Activated CD4-positive, alpha-beta T cell treated with anti-CD3 and anti-CD28 coated beads, Interleukin-2, amount 10 ng/mL, durations not matched to agents 24 days and 14 days (primary cell): ENCODE results near the gene MOCS3. TPM values are rescaled to one million over a fixed set of nuclear protein-coding genes. Genes with fewer than 3 reads are reported as not detected.
A peak's percentile ranks its signal among the peaks of the same experiment; 100 is the strongest.
"Not testable (repeated sequence)": the region's sequence is repeated elsewhere in the genome, so short reads cannot be mapped to it uniquely, and the experiment has no call there.

Source experiments
- DNase-seq: peaks from one replicate; pipeline ENCODE4 v3.0.0; 2022
- H3K27ac Mint-ChIP-seq: one replicate; pipeline ENCODE4 v1.8.0; 2022; ENCODE audit warnings: mild to moderate bottlenecking, mixed read lengths
- H3K27me3 Mint-ChIP-seq: one replicate; pipeline ENCODE4 v1.8.0; 2022; ENCODE audit warnings: mixed read lengths
- H3K36me3 Mint-ChIP-seq: one replicate; pipeline ENCODE4 v1.8.0; 2022; ENCODE audit warnings: low read depth, mild to moderate bottlenecking, mixed read lengths
- H3K4me1 Mint-ChIP-seq: one replicate; pipeline ENCODE4 v1.8.0; 2021; ENCODE audit warnings: mixed read lengths
- H3K4me3 Mint-ChIP-seq: one replicate; pipeline ENCODE4 v1.8.0; 2022; ENCODE audit warnings: mild to moderate bottlenecking, moderate library complexity, mixed read lengths
- H3K9me3 Mint-ChIP-seq: one replicate; pipeline ENCODE4 v1.8.0; 2021; ENCODE audit warnings: mixed read lengths
- intact Hi-C: fragments of 100-400 bp; cut with micrococcal nuclease; formaldehyde crosslinking; loops from one replicate; pipeline ENCODE4 v1.15.1; 2023
- total RNA-seq: library from RNA; stranded (reverse); gene quantifications from 2 replicates; pipeline ENCODE4 v1.2.3, GENCODE V29; 2022

MOCS3 gene
- total RNA-seq, 1 donor from 2014 or later: 5.7 TPM

DNA sequence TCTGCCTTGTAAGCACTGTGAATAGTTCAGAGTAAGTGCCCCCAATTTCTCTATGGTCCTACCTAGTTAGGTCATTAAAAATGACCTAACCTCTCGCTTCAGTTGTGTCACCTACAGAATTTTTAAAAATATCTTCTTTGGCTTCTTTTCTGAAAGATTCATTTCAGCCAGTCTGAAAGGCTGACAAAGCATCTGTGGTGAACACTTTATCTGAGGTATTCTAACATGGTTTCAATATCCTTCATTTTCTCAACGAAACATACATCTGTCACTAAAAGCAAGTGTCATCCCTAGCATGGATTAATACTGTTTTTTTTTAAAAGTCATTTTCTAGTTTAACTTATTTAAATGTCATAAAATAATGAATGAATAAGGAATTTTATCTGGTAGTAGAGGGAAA is 5.4 kb upstream of the MOCS3 start:
- no peak for DNase-seq
- Mint-ChIP-seq H3K4me3 (no peak overlapping the region), H3K9me3 (no peaks in the 10 kb centered on the region), H3K36me3 (peaks cover 40% of the 10 kb centered on the region), H3K27ac (no peak overlapping the region), H3K4me1 (peaks cover 20% of the 10 kb centered on the region), H3K27me3 (no peaks in the 10 kb centered on the region)
- intact Hi-C loops: no loop called here

DNA sequence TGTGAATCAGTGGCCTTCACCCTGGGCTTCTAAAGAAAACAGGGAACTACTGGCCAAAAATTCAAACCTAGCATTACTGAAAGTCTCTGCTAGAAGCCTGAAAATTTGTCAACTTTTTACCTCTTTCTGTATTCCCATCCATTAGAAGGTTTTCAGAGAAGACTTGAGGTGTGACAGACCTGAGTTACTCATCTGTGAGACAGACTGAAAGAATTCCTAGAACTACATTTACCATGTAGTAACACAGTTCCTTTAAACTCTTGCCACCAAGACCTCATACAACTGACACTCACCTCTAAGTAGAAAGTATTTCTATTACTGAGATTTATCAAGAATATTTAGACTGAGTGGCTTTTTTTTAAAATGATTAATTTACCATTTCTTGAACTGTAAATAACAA is 4.8 kb upstream of the MOCS3 start:
- Mint-ChIP-seq H3K36me3 (peaks cover 40% of the 10 kb centered on the region), H3K9me3 (no peaks in the 10 kb centered on the region), H3K4me1 (peaks cover 20% of the 10 kb centered on the region), H3K27ac (no peak overlapping the region), H3K4me3 (no peak overlapping the region), H3K27me3 (no peaks in the 10 kb centered on the region)
- no peak for DNase-seq
- intact Hi-C loops: no loop called here

DNA sequence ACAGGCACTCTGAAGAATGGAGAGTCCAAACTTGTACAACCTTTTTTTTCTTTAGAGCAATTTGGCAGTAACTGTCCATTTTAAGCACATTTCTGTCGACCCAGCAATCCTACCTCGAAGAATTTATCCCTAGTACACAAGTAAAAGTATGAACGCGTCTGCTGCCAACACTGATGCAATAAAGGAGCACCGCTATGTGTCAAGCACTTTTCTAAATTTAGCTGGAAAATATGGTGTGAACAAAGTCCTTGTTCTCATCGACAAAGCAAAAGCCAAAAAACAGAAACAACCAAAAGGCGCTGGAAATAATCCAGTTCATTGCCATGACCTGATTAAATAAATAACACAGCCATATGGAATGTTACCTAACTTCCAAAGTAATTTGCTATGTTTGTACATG is 1.3 kb upstream of the MOCS3 start:
- Mint-ChIP-seq H3K4me1 (peaks cover 28% of the 10 kb centered on the region), H3K27me3 (no peaks in the 10 kb centered on the region), H3K9me3 (no peaks in the 10 kb centered on the region), H3K27ac (peak overlapping the region; percentile 96), H3K36me3 (peaks cover 36% of the 10 kb centered on the region), H3K4me3 (peak overlapping the region; percentile 99)
- DNase-seq: no peak
- intact Hi-C loops: loop anchor here (5.0 kb wide), 1 partner anchor 45 kb away; no protein-coding TSS in a partner anchor

DNA sequence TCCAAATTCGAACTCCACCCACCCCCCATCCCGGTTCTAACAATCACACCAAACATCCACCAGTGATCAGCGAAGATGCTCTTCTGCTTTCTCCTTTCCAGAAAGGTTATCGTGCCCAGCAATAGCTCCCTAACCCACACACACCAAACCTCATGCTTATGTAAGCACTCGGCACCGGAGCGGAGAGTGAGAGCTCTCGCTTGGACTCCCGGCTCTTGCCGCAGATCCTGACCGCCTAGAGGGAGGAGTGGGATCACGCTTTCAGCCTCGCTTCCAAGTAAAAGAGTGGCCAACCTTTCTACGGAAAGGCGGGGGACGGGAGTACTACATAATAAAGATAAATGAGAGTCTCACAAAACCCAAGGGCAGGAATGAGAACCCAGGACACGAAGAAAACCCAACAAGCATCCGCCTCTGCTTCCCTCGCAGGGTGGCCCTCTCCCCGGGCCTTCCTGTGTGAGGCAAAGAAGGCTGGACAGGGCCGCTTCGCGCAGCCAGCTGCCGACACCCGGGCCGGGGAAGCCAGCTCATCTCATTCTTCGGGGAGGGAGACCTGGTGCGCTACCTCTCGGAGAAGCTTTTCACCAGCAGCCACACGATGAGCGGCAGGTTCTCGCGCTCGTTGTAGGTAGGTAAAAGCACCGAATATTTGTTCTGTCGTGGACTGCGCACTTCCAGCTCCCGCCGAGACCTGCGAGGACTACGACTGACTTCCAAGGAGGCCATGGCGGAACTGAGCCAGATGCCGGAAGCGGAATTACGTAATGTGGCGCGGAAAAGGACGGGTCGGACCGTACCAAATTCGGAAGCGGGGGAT is 612 bp upstream of the MOCS3 start, which contains the start of gene DPM1:
Gene DPM1, minus strand, starts transcription at position 735 of the 817 bp plus-strand sequence. Its CDS starts 9 bp downstream, at position 726.
- Mint-ChIP-seq H3K4me3 (peak within 1 kb of the TSS; percentile 99), H3K27ac (peak within 1 kb of the TSS; percentile 96), H3K36me3 (peaks cover 34% of the 10 kb centered on the region), H3K9me3 (no peaks in the 10 kb centered on the region), H3K27me3 (no peaks in the 10 kb centered on the region), H3K4me1 (peaks cover 28% of the 10 kb centered on the region)
- peak; percentile 97 for DNase-seq
- intact Hi-C loops: loop anchor here (1.0 to 5.0 kb wide), 3 partner anchors 27 to 163 kb away; partner anchors contain the start of genes ADNP and BCAS4

DNA sequence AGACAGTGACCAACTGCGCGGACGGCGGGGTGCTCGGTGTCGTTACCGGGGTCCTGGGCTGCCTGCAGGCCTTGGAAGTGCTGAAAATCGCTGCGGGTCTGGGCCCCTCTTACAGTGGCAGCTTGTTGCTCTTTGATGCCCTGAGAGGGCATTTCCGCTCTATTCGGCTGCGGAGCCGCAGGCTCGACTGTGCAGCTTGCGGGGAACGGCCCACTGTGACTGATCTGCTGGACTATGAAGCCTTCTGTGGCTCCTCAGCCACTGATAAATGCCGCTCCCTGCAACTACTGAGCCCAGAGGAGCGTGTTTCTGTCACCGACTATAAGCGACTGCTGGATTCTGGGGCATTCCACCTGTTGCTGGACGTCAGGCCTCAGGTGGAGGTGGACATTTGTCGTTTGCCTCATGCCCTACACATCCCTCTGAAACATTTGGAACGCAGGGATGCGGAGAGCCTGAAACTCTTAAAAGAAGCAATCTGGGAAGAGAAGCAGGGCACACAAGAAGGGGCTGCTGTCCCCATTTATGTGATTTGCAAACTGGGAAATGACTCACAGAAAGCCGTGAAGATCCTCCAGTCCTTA is 1.0 kb downstream of the MOCS3 start:
- Mint-ChIP-seq H3K27ac (peak overlapping the region; percentile 96), H3K27me3 (no peaks in the 10 kb centered on the region), H3K4me1 (peaks cover 28% of the 10 kb centered on the region), H3K4me3 (peak overlapping the region; percentile 99), H3K36me3 (peaks cover 27% of the 10 kb centered on the region), H3K9me3 (no peaks in the 10 kb centered on the region)
- DNase-seq: no peak
- intact Hi-C loops: loop anchor here (2.0 to 5.0 kb wide), 2 partner anchors 47 to 165 kb away; partner anchors contain the start of gene BCAS4

DNA sequence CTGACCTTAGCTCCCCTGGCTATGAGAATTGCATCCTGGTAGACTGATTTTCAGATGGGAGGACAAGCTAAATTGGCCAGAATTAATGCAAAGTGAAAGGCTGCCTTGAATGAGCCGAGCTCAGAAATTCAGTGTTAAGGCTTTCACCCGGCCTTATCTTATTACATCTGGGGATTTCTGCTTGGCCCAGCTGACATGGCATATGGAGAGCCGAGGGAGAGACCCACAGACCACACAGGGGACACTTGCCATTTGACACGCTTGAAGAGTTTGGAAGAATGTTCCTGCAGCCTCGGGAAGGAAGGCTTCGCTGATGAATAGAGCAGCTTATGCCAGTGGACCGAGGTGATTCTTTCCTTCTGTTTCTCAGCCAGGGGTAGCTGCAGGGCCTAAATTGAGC is 9.0 kb downstream of the MOCS3 start:
- no peak for DNase-seq
- Mint-ChIP-seq H3K4me1 (no peaks in the 10 kb centered on the region), H3K4me3 (no peak overlapping the region), H3K36me3 (no peaks in the 10 kb centered on the region), H3K9me3 (no peaks in the 10 kb centered on the region), H3K27me3 (peaks cover 5% of the 10 kb centered on the region), H3K27ac (no peak overlapping the region)
- intact Hi-C loops: no loop called here

DNA sequence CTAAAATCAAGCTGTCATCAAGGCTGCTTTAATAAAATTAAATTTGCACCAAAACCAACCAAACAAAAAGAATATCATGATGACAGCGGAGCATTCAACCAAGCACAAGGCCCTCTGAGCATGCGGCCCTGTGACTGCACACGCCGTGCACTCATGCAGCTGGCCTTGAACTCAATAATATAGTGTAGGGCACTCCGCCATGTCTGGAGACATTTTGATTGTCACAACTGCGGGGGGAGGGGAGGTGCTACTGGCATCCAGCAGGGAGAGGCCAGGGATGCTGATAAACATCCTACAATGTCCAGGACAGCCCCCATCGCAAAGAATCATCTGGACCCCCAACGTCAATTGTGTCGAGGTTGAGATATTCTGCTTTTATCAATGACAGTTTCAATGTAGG is 9.7 kb downstream of the MOCS3 start:
- Mint-ChIP-seq H3K4me1 (no peaks in the 10 kb centered on the region), H3K27ac (no peak overlapping the region), H3K36me3 (no peaks in the 10 kb centered on the region), H3K9me3 (no peaks in the 10 kb centered on the region), H3K4me3 (no peak overlapping the region), H3K27me3 (peaks cover 7% of the 10 kb centered on the region)
- DNase-seq: no peak
- intact Hi-C loops: no loop called here

DNA sequence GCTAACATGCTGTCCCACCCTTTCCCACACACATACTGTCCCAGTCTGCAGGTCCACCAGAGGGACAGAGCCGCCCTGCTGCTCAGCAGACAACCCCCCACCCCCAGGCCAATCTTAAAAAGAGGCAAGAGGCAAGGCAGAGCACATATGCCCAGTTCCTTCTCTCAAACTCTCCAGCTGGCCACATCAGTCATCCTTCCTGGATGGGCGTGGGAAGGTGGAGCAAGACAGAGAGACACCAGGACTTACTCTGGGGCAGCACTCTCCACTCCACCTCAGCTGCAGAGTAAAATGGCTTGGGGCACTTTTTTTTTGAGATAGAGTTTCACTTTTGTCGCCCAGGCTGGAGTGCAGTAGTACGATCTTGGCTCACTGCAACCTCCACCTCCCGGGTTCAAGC is 10.8 kb downstream of the MOCS3 start:
- intact Hi-C loops: no loop called here
- Mint-ChIP-seq H3K4me3 (no peak overlapping the region), H3K27ac (no peak overlapping the region), H3K4me1 (no peaks in the 10 kb centered on the region), H3K27me3 (peaks cover 8% of the 10 kb centered on the region), H3K36me3 (no peaks in the 10 kb centered on the region), H3K9me3 (no peaks in the 10 kb centered on the region)
- no peak for DNase-seq

DNA sequence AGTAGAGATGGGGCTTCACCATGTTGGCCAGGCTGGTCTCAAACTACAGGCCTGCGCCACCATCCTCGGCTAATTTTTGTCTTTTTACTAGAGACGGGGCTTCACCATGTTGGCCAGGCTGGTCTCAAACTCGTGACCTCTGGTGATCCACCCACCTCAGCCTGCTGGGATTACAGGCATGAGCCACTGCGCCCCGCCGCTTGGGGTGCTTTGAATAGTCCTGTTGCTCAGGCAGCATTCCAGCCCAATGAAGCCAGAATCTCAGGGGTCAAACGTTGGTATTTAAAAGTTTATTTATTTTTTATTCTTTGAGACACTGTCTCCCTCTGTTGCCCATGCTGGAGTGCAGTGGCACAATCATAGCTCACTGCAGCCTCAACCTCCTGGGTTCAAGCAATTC is 11.3 kb downstream of the MOCS3 start:
- no peak for DNase-seq
- Mint-ChIP-seq H3K4me3 (no peak overlapping the region), H3K9me3 (no peaks in the 10 kb centered on the region), H3K4me1 (no peaks in the 10 kb centered on the region), H3K27ac (no peak overlapping the region), H3K36me3 (no peaks in the 10 kb centered on the region), H3K27me3 (peaks cover 8% of the 10 kb centered on the region)
- intact Hi-C loops: no loop called here

DNA sequence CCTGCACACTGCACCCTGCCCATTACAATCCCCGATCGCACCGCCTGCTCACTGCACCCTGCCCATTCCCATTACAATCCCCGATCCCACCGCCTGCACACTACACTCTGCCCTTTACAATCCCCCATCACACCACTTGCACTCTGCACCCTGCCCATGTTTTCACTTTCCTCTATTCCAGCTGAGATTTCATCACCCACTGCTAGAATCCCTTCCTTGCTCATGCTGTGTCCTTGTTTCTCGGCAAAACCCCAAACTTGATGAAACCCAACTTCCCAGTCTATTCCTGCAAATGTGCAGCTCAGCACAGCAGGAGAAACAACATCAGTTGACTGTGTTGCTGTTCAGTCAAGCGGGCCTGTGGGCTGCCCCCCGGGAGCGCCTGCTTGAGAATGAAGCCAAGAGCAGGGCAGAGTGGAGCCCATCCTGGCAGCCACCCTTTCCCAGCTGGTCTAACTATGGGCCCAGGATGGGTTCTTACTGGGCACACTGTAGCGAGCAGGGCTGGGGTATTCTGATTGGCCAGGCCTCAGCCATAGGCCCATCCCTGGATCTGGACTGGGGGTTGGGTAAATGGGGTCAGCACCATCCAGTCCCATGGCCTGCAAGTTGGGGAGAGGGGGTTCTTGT is 17.2 kb downstream of the MOCS3 start:
- H3K27me3 Mint-ChIP-seq: peaks cover 7% of the 10 kb centered on the region
- H3K4me3 Mint-ChIP-seq: no peak overlapping the region
- no peak for DNase-seq
- H3K36me3 Mint-ChIP-seq: no peaks in the 10 kb centered on the region
- H3K27ac Mint-ChIP-seq: no peak overlapping the region
- no peaks in the 10 kb centered on the region for H3K9me3 Mint-ChIP-seq
- H3K4me1 Mint-ChIP-seq: peaks cover 11% of the 10 kb centered on the region
- intact Hi-C loops: no loop called here

DNA sequence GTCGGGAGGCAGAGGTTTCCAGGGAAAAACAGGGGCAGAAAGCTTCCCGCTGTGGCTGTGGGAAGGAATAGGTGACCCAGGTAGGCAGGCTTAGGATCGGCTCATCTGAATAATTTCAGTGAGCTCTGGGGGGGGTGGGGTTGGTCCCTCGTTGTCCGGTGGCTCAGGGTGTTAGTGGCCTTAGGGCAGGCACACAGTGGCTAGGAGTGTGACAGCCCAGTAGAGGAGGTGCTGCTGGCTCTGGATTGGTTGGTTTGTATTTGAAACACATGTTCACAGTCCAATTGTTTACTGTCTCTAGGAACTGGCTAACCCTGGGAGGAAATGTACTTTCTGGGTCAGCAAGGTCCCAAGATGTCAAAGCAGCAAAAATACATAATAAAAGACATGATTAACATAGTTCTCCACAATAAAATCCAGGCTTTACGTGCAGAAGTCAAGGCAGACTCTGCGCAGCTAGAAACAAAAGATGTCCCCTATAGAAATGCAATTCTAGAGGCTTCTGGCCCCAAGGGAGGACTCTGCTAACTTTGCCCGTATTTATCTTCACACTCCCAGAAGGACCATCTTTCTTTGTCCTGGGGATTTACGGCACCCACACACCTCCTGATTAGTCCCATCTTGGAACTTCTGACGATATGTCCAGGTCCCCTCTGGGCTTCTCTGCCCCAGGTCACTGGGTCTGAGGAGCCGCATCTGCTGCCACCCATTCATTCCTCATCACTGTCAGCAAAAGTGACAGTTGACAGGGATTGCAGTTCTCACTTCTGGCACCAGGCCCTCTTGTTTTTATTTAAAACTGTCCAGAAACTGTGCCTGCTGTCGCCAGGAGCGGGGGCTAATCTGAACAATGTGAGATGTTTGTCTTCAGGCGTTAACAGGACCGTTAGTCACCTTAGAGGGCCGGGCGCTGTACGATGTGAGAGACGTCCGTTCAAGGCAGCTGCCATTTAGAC is 18.7 kb downstream of the MOCS3 start:
- H3K27ac Mint-ChIP-seq: no peak overlapping the region
- intact Hi-C loops: no loop called here
- no peak for DNase-seq
- H3K36me3 Mint-ChIP-seq: no peaks in the 10 kb centered on the region
- H3K4me3 Mint-ChIP-seq: no peak overlapping the region
- H3K27me3 Mint-ChIP-seq: peaks cover 7% of the 10 kb centered on the region
- H3K9me3 Mint-ChIP-seq: no peaks in the 10 kb centered on the region
- H3K4me1 Mint-ChIP-seq: peaks cover 14% of the 10 kb centered on the region

DNA sequence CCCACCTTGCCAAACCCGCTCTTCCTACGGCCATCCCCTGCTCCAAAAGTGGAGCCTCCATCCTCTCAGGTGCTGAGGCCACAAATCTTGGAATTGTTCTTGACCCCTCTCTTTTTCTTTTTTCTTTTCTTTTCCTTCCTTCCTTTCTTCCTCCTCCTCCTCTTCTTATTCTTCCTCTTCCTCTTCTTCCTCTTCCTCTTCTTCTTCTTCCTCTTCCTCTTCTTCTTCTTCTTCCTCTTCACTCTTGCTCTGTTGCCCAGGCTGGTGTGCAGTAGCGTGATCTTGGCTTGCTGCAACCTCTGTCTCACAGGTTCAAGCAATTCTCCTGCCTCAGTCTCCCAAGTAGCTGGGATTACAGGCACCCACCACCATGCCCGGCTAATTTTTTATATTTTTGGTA is 19.9 kb downstream of the MOCS3 start:
- H3K36me3 Mint-ChIP-seq, H3K9me3 Mint-ChIP-seq, H3K4me3 Mint-ChIP-seq, H3K27ac Mint-ChIP-seq, DNase-seq, intact Hi-C loops: not testable (repeated sequence)
- Mint-ChIP-seq H3K4me1 (peaks cover 14% of the 10 kb centered on the region), H3K27me3 (peaks cover 10% of the 10 kb centered on the region)

DNA sequence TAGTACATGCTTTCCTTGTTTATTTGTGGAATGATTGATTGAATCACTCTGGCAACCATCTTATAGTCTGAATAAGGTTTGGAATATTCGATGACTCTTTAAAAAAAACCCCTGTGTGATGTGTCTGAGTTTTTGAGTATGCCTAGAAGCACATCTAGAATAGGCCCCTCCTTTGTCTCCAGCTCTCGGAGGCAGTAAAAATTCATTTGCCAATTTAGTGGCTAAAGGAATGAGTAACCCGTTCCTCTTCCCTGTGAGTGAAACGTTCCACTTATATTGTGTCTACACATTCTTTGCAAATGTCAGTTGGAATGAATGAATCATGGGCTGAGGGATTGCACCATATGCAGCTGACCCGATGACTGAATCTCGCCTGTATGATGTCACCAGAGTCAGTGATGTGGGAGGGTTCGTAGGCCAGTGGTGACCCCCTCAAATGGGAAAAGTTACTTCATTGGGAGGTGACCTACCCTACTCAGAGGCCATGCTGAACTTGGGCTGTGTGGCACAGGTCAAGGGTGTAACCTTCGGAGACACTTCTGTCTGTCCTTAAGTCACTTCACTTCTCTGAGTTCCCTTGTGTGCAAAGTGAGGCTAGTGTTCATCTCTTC is 21.6 kb downstream of the MOCS3 start:
- H3K27me3 Mint-ChIP-seq: peaks cover 19% of the 10 kb centered on the region
- H3K4me1 Mint-ChIP-seq: peaks cover 14% of the 10 kb centered on the region
- no peaks in the 10 kb centered on the region for H3K9me3 Mint-ChIP-seq
- intact Hi-C loops: loop anchor here (1.0 to 5.0 kb wide), 4 partner anchors 49 to 549 kb away; partner anchors contain the start of gene ADNP
- no peaks in the 10 kb centered on the region for H3K36me3 Mint-ChIP-seq
- DNase-seq: no peak
- peak overlapping the region; percentile 3 for H3K4me3 Mint-ChIP-seq
- peak overlapping the region; percentile 88 for H3K27ac Mint-ChIP-seq
